Psoas muscle (tissue), 8 donors: ENCODE results near the gene NDUFS1. TPM values are rescaled to one million over a fixed set of nuclear protein-coding genes. Genes with fewer than 3 reads are reported as not detected.
"Not testable (repeated sequence)": the region's sequence is repeated elsewhere in the genome, so short reads cannot be mapped to it uniquely, and the experiment has no call there.

Experiments
- ATAC-seq, 4 donors: fragments of 200-7000 bp; cut with Tn5 transposase; one replicate each; pipeline ENCODE4 v1.9.1; 2020; ENCODE audit warnings: moderate library complexity in 3 of 4, mild to moderate bottlenecking in 2 of 4
- DNase-seq, 2 donors: peaks; one replicate each; pipeline ENCODE4 v3.0.0-alpha.2; 2020
- H3K27ac ChIP-seq: fragments of 200-600 bp; one replicate; pipeline ENCODE4 v1.8.0; 2022
- H3K27me3 ChIP-seq, 3 donors: fragments of 200-600 bp in 1 of 3; one replicate each; pipeline versions ENCODE4 v1.6.1 to v1.8.0; 2013 to 2022; ENCODE audit warnings: low read length in 2 of 3, mild to moderate bottlenecking in 2 of 3, moderate library complexity in 1 of 3; ENCODE audit not compliant: insufficient read depth in 3 of 3
- H3K36me3 ChIP-seq, 2 donors: fragments of 200-600 bp in 1 of 2; one replicate each; pipeline versions ENCODE4 v1.6.1 to v1.8.0; 2013 to 2022; ENCODE audit warnings: low read depth in 1 of 2, mild to moderate bottlenecking in 1 of 2, moderate library complexity in 1 of 2; ENCODE audit not compliant: insufficient read depth in 1 of 2
- H3K4me1 ChIP-seq: fragments of 200-600 bp; one replicate; pipeline ENCODE4 v1.8.0; 2022
- H3K4me3 ChIP-seq: fragments of 200-600 bp; one replicate; pipeline ENCODE4 v1.8.0; 2022; ENCODE audit warnings: mild to moderate bottlenecking
- H3K9me3 ChIP-seq: fragments of 200-600 bp; one replicate; pipeline ENCODE4 v1.8.0; 2022
- CTCF ChIP-seq: fragments of 200-600 bp; IDR thresholded peaks from one replicate; pipeline ENCODE4 v1.8.0; 2022; ENCODE audit warnings: antibody characterized with exemption
- WGBS, 3 donors: extraction: QIAGEN DNeasy Blood & Tissue Kit; methylation state at CpG; one replicate each; pipeline versions ENCODE4 v1.1.6 to v1.1.7; 2013; 5-methylcytosine and 5-hydroxymethylcytosine counted together
- intact Hi-C, 2 donors: fragments of 100-400 bp; cut with DNase I; formaldehyde crosslinking; loops; one replicate each; pipeline versions ENCODE4 v1.11.0 to v1.14.2; 2022
- polyA plus RNA-seq, 3 donors: library from polyadenylated mRNA; stranded (reverse); fragments of 200-250 nt; gene quantifications; one replicate each; pipeline ENCODE4 v1.2.3, GENCODE V29; 2013
- total RNA-seq, 4 donors: library from RNA; stranded (reverse); fragmentation: NEBNext Ultra II Directional in 2 of 4; extraction: Animal tissue kit (Norgen Biotek cat#: 25700) in 2 of 4; gene quantifications; one replicate each; pipeline versions ENCODE4 v1.2.1 to v1.2.4, GENCODE V29; 2021 to 2023
- donor health status: healthy with polysubstance abuse.
- donor health status: DM: no; HTN: no; CAD: no; lungs with moderate emphysema.
- donor health status: Bipolar disorder and iron deficiency.
- donor health status: healthy.
- donor health status: DM: yes; HTN: yes; CAD: no.
- donor health status: DM: no; HTN: no; CAD: no.
- donor health status: DM: no; HTN: no; CAD: no.
- donor health status: DM: yes; HTN: yes; CAD: no.

NDUFS1 gene
- total and polyA plus RNA-seq, 7 donors = 117 to 420 (median 231) TPM

- ATAC-seq = no peak
- Histone ChIP-seq H3K9me3 (no peaks in the 10 kb centered on the region), H3K27me3 (no peaks in the 10 kb centered on the region), H3K4me3 (no peak overlapping the region), H3K36me3 (peaks cover 0 to 19% of the 10 kb centered on the region in 2 donors), H3K27ac (no peak overlapping the region), H3K4me1 (no peaks in the 10 kb centered on the region)
- DNase-seq = no peak
- no peak for TF ChIP-seq CTCF
- 92 to 98% (median 96%) methylated on average over 5 of the region's 5 CpGs for WGBS, 3 donors
- intact Hi-C loops = no loop called here
Observed at GRCh38 chr2:206105541-206105940, 53.7 kb downstream of the NDUFS1 start.

- Histone ChIP-seq H3K9me3 (no peaks in the 10 kb centered on the region), H3K36me3 (peaks cover 0 to 19% of the 10 kb centered on the region in 2 donors), H3K27ac (no peak overlapping the region), H3K4me3 (no peak overlapping the region), H3K4me1 (no peaks in the 10 kb centered on the region), H3K27me3 (no peaks in the 10 kb centered on the region)
- 93 to 96% (median 94%) methylated on average over 4 of the region's 4 CpGs for WGBS, 3 donors
- no peak for TF ChIP-seq CTCF
- ATAC-seq (no peak), DNase-seq (no peak)
- intact Hi-C loops = no loop called here
Observed at GRCh38 chr2:206105038-206105437, 54.2 kb downstream of the NDUFS1 start.

- intact Hi-C loops, H3K27me3 ChIP-seq, H3K9me3 ChIP-seq, ATAC-seq, H3K36me3 ChIP-seq, H3K4me1 ChIP-seq, H3K27ac ChIP-seq, DNase-seq, H3K4me3 ChIP-seq: not testable (repeated sequence)
- 90 to 98% (median 94%) methylated on average over 19 of the region's 19 CpGs for WGBS, 3 donors
Observed at GRCh38 chr2:206098872-206099271, 60.4 kb downstream of the NDUFS1 start.

GRCh38 chr2:206098471-206098870 is 60.8 kb downstream of the NDUFS1 start:
- DNase-seq = no peak
- no peak for TF ChIP-seq CTCF
- WGBS, 3 donors = 92 to 98% (median 93%) methylated on average over 6 to 9 of the region's 9 CpGs

GRCh38 chr2:206096876-206097275 is 62.4 kb downstream of the NDUFS1 start:
- Histone ChIP-seq H3K4me1 (no peaks in the 10 kb centered on the region), H3K4me3 (no peak overlapping the region), H3K27ac (no peak overlapping the region), H3K27me3 (no peaks in the 10 kb centered on the region), H3K9me3 (no peaks in the 10 kb centered on the region), H3K36me3 (peaks cover 0 to 14% of the 10 kb centered on the region in 2 donors)
- ATAC-seq (no peak), DNase-seq (no peak)
- intact Hi-C loops = no loop called here
- TF ChIP-seq CTCF = no peak
- WGBS, 3 donors = 96 to 100% (median 98%) methylated on average over 2 of the region's 2 CpGs

More at GRCh38 chr2:206098471-206098870, 60.8 kb downstream of the NDUFS1 start:
- no peak overlapping the region for H3K27ac ChIP-seq
- ATAC-seq = no peak
- intact Hi-C loops = no loop called here
- H3K9me3 ChIP-seq = no peaks in the 10 kb centered on the region
- peaks cover 0 to 9% of the 10 kb centered on the region in 2 donors for H3K36me3 ChIP-seq
- H3K4me1 ChIP-seq = no peaks in the 10 kb centered on the region
- no peak overlapping the region for H3K4me3 ChIP-seq
- H3K27me3 ChIP-seq = no peaks in the 10 kb centered on the region
